IPS DF 6.9 (cell line): ENCODE data around the gene MFNG.

Source experiments
- DNase-seq: peaks from one replicate; pipeline ENCODE4 v3.0.0-alpha.2; 2013; ENCODE audit warnings: low read depth, low spot score
- H3K27ac ChIP-seq: one replicate; pipeline ENCODE4 v1.5.1; 2013; ENCODE audit warnings: low read length, control low read depth
- H3K27me3 ChIP-seq: 2 replicates; pipeline ENCODE4 v1.6.1; 2013; ENCODE audit warnings: mild to moderate bottlenecking, low read length; ENCODE audit not compliant: control insufficient read depth, insufficient read depth
- H3K36me3 ChIP-seq: 2 replicates; pipeline ENCODE4 v1.6.1; 2013; ENCODE audit warnings: low read length; ENCODE audit not compliant: control insufficient read depth, insufficient read depth
- H3K4me1 ChIP-seq: 2 replicates; pipeline ENCODE4 v1.6.1; 2013; ENCODE audit warnings: low read length; ENCODE audit not compliant: control insufficient read depth, insufficient read depth
- H3K4me3 ChIP-seq: 2 replicates; pipeline ENCODE4 v1.5.1; 2013; ENCODE audit warnings: mild to moderate bottlenecking, low read length
- H3K9me3 ChIP-seq: 2 replicates; pipeline ENCODE4 v1.6.1; 2013; ENCODE audit warnings: low read length, inconsistent platforms; ENCODE audit not compliant: control insufficient read depth, insufficient read depth
- WGBS: extraction: QIAGEN DNeasy Blood & Tissue Kit; methylation state at CpG from one replicate; pipeline ENCODE4 v1.1.7; 2013; ENCODE audit warnings: mixed read lengths, missing lambda C conversion rate; ENCODE audit not compliant: insufficient read length, insufficient coverage; 5-methylcytosine and 5-hydroxymethylcytosine counted together

MFNG gene

DNA sequence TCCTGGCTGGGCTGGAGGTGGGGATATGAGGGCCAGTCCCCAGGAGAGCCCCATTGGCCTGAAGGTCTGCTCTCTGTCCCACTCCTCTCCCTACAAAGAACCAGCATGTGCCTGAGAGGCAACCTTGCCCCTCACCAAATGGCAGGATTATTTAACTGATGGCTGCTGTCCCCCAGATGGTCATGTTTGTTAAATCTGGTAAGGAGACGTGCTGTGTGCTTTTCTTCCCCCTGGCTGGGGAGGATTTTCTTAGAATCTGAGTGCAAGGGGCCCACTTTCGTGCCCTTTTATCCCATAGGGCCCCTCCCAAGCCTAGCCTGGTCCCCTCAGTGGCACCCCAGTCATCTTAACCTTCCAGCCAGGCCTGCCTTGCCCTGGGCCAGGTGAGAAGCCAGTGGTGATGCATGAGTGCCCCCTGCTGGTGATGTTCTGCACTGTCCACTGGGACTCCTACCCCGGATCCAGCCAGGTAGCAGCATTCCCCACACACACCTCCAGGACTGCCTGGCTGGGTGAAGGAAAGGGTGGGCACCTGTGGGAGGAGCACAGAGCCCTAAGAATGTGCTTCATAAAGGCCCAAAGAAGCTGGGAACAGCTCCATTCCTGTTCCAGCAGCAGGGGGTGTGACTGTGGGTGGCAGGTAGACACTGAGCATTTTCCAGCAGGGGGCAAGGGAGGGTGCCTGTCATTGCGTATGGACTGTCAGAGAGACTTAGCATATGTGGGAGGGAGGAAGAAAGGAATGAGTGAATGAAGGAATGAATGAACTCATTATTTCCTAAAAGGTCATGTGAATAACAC lies 28.9 kb downstream of the MFNG start:
- peak; percentile 75 for DNase-seq
- no CpG with 5 or more reads among the region's 4 CpGs for WGBS

GRCh38 chr22:37456346-37456745 lies 29.8 kb downstream of the MFNG start:
- no peak overlapping the region for H3K27ac ChIP-seq
- H3K27me3 ChIP-seq, result no peaks in the 10 kb centered on the region
- H3K4me1 ChIP-seq, result no peaks in the 10 kb centered on the region; the same call in 1 of the 2 replicates
- no peaks in the 10 kb centered on the region for H3K9me3 ChIP-seq
- no peaks in the 10 kb centered on the region for H3K36me3 ChIP-seq
- DNase-seq, result no peak
- H3K4me3 ChIP-seq, result no peak overlapping the region
- WGBS, result no CpG with 5 or more reads among the region's 17 CpGs

More for the DNA sequence above, 28.9 kb downstream of the MFNG start:
- no peaks in the 10 kb centered on the region for H3K36me3 ChIP-seq
- H3K4me3 ChIP-seq, result no peak overlapping the region
- H3K27ac ChIP-seq, result no peak overlapping the region
- H3K27me3 ChIP-seq, result no peaks in the 10 kb centered on the region
- no peaks in the 10 kb centered on the region for H3K9me3 ChIP-seq
- H3K4me1 ChIP-seq, result no peaks in the 10 kb centered on the region; the same call in 1 of the 2 replicates

DNA sequence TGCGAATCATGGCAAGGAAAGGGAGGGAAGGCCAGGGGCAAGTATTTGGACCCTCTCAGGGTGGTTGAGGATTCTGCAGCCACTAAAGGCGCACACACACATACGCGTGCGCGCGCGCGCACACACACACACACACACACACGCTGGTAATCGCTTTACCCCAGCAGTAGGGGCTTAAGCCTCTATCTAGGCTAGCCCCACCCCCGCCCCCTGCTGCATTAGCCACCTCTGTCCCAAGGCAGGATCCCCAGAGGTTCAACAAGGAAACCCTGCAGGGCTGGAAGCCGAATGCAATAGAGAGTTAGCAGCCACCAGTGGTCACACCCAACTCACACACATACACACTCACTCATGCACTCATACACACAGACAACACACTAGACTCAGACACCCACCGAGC lies 30.3 kb downstream of the MFNG start:
- no CpG with 5 or more reads among the region's 14 CpGs for WGBS
- Histone ChIP-seq H3K36me3 (no peaks in the 10 kb centered on the region), H3K27ac (no peak overlapping the region), H3K9me3 (no peaks in the 10 kb centered on the region), H3K4me3 (no peak overlapping the region), H3K4me1 (no peaks in the 10 kb centered on the region; the same call in 1 of the 2 replicates), H3K27me3 (no peaks in the 10 kb centered on the region)
- no peak for DNase-seq

DNA sequence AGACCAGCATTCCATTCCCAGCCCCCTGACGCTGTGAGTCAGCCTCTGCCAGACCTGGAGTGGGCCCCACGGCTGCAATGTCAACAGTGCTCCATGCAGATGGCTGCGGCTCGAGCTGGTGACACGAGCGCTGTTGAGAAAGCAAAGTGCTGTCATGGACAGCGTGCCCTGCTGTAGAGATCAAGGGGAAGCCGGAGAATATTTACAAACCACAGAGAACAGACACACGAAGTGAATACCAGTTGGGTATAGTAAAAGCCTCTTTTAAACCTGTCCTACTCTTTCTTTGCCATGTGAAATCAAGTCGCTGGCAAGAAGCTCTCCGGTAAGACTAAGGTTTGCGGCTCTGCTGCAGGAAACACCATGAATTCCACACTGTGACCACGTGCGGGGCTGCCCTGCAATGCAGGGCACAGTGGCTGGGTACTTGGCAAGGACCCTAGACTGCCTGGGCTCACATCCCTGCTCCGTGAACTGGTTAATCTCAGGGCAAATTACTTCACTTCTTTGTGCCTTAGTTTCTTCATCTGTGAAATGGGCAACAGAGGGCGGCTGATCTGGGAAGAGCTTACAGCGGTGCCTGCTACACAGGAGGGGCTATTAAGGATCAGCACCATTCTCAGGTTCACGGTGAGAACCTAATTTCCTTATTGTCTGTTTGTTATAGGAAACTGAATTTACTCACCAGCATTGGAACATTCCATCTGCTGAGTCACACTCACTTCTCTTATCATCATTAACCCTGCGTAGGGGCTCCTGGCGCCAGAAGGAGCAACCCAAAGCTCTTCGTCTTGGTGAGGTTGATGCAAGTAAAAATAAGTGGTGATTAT lies 31.1 kb downstream of the MFNG start:
- no CpG with 5 or more reads among the region's 21 CpGs for WGBS
- Histone ChIP-seq H3K4me3 (no peak overlapping the region), H3K27me3 (no peaks in the 10 kb centered on the region), H3K4me1 (no peaks in the 10 kb centered on the region; the same call in 1 of the 2 replicates), H3K9me3 (no peaks in the 10 kb centered on the region), H3K36me3 (no peaks in the 10 kb centered on the region), H3K27ac (no peak overlapping the region)
- no peak for DNase-seq

GRCh38 chr22:37453696-37454095 lies 32.5 kb downstream of the MFNG start:
- Histone ChIP-seq H3K27ac (no peak overlapping the region), H3K36me3 (no peaks in the 10 kb centered on the region), H3K9me3 (no peaks in the 10 kb centered on the region), H3K4me3 (no peak overlapping the region), H3K4me1 (no peaks in the 10 kb centered on the region; the same call in 1 of the 2 replicates), H3K27me3 (no peaks in the 10 kb centered on the region)
- no CpG with 5 or more reads among the region's 7 CpGs for WGBS
- DNase-seq, result no peak

GRCh38 chr22:37451218-37451617 lies 35.0 kb downstream of the MFNG start:
- WGBS, result no CpG with 5 or more reads among the region's 1 CpG
- Histone ChIP-seq H3K4me1 (no peaks in the 10 kb centered on the region; the same call in 1 of the 2 replicates), H3K36me3 (no peaks in the 10 kb centered on the region), H3K27ac (no peak overlapping the region), H3K27me3 (no peaks in the 10 kb centered on the region), H3K4me3 (no peak overlapping the region), H3K9me3 (no peaks in the 10 kb centered on the region)
- DNase-seq, result no peak

- DNase-seq, result no peak
- no peak overlapping the region for H3K27ac ChIP-seq
- no peaks in the 10 kb centered on the region; the same call in 1 of the 2 replicates for H3K4me1 ChIP-seq
- H3K4me3 ChIP-seq, result no peak overlapping the region
- no peaks in the 10 kb centered on the region for H3K36me3 ChIP-seq
- WGBS, result no CpG with 5 or more reads among the region's 15 CpGs
- H3K9me3 ChIP-seq, result no peaks in the 10 kb centered on the region
- no peaks in the 10 kb centered on the region for H3K27me3 ChIP-seq
Measured at GRCh38 chr22:37449331-37450001, 36.7 kb downstream of the MFNG start.

DNA sequence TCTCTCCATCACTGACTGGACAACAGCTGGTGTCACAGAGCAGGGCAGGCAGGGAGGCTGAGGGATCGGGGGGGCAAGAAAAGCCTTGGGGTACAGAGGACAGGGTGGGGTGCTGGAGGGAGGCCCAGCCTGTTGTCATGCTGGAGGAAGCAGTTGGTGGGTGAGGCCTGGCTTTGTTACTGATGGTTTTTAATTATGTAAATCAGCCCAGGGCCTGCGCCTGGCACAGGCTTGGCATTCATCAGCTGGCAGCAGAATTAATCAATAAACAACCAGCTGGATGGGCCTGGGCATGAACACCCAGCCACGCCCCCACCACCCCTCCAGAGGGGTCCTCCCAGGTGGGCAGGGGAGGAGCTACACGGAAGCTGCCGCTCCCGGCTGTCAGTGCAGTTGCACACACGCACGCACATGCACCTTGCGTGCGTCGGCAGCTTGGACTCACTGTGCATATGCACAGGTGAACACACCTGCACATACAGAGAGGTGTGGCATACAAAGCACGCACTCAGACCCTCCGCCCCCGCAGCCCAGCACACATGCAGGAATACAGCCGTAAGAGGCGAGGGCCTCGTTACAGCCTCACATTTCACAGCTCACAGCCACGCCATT lies 37.6 kb downstream of the MFNG start:
- no peak overlapping the region for H3K4me3 ChIP-seq
- DNase-seq, result no peak
- H3K27ac ChIP-seq, result no peak overlapping the region

DNA sequence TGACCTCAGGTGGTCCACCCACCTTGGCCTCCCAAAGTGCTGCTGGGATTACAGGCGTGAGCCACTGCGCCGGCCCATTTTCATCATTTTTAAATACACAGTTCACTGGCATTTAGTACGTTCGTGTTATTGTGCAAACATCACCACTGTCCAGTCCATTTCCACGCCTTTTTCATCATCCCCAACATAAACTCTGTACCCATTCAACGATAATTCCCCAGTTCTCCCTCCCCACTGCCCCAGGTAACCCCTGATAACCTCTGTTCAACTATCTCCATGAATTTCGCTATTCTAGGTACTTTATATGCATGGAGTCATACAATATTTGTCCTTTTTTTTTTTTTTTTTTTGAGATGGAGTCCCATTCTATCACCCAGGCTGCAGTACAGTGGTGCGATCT lies 40.7 kb downstream of the MFNG start:
- no peaks in the 10 kb centered on the region for H3K4me1 ChIP-seq
- no peak overlapping the region for H3K4me3 ChIP-seq
- no peak for DNase-seq
- H3K9me3 ChIP-seq, result no peaks in the 10 kb centered on the region
- WGBS, result 100% methylated on average over 2 of the region's 9 CpGs
- no peaks in the 10 kb centered on the region for H3K36me3 ChIP-seq
- H3K27me3 ChIP-seq, result no peaks in the 10 kb centered on the region
- H3K27ac ChIP-seq, result no peak overlapping the region

More for the DNA sequence above, 37.6 kb downstream of the MFNG start:
- no peaks in the 10 kb centered on the region; the same call in 1 of the 2 replicates for H3K4me1 ChIP-seq
- H3K36me3 ChIP-seq, result no peaks in the 10 kb centered on the region
- H3K27me3 ChIP-seq, result no peaks in the 10 kb centered on the region
- WGBS, result no CpG with 5 or more reads among the region's 18 CpGs
- H3K9me3 ChIP-seq, result no peaks in the 10 kb centered on the region

DNA sequence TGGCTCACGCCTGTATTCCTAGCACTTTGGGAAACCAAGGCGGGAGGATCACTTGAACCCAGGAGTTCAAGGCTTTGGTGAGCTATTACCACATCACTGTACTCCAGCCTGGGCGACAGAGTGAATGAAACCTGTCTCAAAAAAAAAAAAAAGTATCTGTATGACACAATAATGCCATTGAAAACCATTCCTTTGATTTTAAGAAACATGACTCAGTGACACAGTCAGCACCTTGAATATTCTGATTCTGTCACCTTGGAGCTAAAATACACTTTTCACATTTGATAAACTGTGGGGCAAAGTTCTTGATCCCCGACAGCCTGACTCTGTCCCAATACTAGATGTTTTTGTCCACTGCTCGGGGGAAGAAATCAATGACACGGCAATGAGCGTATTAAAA lies 42.2 kb downstream of the MFNG start:
- DNase-seq, result no peak
- Histone ChIP-seq H3K9me3 (no peaks in the 10 kb centered on the region), H3K4me1 (no peaks in the 10 kb centered on the region), H3K27ac (no peak overlapping the region), H3K4me3 (no peak overlapping the region), H3K27me3 (no peaks in the 10 kb centered on the region), H3K36me3 (no peaks in the 10 kb centered on the region)
- WGBS, result no CpG with 5 or more reads among the region's 7 CpGs
